Measurements from ENCODE around the gene PSMA2. TPM values are rescaled to one million over a fixed set of nuclear protein-coding genes. Genes with fewer than 3 reads are reported as not detected.

Gene PSMA2
- total and polyA plus RNA-seq, 4 experiments from 2014 or later = 35.6 to 353 (median 144) TPM

DNA sequence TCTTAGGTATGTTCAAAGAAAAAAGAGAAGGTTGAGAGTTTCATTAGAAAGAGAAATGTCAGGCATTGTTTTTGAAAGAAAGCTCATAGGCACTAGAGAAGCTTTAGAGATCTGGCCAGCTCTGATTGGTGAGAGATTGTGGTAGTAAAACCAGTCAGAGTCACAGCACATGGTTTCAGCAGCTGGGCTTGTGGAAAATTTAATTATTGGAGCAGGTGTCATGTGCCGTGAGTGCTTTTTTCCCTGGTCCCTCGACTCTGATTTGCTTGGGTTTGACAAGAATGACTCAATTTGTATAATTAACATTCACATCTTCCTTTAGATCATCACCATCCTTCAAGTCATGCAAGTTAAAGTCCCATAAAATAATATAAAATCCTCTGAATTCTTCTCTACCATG is 35.4 kb upstream of the PSMA2 start:
- H3K27ac ChIP-seq (ENCODE audit: low read depth, low read length) = no peak overlapping the region
- no peaks in the 10 kb centered on the region for H3K36me3 ChIP-seq (ENCODE audit: insufficient read depth, low read length)
- no peaks in the 10 kb centered on the region for H3K9me3 ChIP-seq (ENCODE audit: control insufficient read depth in 1 of 2, low read length in 2 of 2)
- H3K4me3 Mint-ChIP-seq = no peak overlapping the region
- H3K4me3 ChIP-seq (ENCODE audit: low read length in 2 of 2) = no peak overlapping the region
- H3K27me3 Mint-ChIP-seq = peaks cover 0 to 6% of the 10 kb centered on the region in 2 donors
- CTCF ChIA-PET (ENCODE audit: partially characterized antibody) = no interaction called here
- no peaks in the 10 kb centered on the region for H3K36me3 Mint-ChIP-seq
- peaks cover 0 to 3% (median 0%) of the 10 kb centered on the region in 8 donors for H3K9me3 Mint-ChIP-seq
- no peaks in the 10 kb centered on the region for H3K4me1 ChIP-seq (ENCODE audit: insufficient read depth, low read length)
- no peaks in the 10 kb centered on the region for H3K27me3 ChIP-seq (ENCODE audit: insufficient read depth, low read length)
- no peak overlapping the region for H3K27ac Mint-ChIP-seq
- intact Hi-C loops (cut with micrococcal nuclease) = no loop called here
- POLR2A ChIA-PET (ENCODE audit: partially characterized antibody) = no interaction called here
- DNase-seq = no peak
- H3K4me1 Mint-ChIP-seq = no peaks in the 10 kb centered on the region

DNA sequence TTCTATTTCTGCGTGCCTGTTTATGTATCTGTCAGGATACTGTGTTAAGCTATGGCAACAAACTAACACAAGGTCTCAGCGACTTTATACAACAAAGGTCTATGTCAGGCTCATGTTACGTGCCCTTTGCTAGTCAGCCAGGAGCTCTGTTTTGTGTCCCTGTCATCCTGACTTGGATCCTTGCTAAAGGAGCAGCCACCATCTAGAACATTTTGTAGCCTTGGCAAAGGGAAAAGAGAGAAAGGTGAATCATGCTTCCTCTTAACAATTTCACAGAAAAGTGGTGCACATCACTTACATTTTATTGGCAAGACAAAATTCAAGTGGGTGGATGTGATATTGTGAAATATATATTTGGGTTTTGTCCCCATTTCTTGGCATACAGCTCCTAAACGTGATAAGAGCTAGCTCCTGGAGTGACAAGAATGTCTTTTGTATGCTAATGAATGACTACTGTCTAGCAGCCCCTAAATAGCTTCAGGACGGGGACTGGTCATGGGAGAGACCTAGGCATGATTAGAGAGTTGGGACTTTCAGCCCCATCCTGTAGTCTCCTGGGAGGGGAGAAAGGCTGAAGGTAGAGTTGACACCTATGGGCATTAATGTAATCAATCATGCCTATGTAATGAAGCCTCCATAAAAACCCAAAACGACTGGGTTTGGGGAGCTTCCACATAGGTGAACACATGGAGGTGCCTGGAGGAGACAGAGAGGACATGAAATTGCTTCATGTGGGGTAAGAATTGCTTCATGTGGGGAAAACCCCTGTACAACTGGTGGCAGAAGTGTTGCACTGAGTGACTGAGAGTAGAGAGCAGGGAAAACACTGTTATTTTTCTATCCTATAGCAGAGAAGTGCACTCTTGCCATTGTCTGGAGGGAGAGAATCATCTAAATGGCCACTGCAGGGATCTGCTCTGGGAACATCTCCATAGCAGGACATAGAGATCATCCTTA is 33.2 kb upstream of the PSMA2 start:
- CTCF ChIA-PET (ENCODE audit: partially characterized antibody) = interaction anchor here (0.9 kb wide), 1 partner anchor 24 kb away, joined by 3 read pairs; no protein-coding TSS in a partner anchor

DNA sequence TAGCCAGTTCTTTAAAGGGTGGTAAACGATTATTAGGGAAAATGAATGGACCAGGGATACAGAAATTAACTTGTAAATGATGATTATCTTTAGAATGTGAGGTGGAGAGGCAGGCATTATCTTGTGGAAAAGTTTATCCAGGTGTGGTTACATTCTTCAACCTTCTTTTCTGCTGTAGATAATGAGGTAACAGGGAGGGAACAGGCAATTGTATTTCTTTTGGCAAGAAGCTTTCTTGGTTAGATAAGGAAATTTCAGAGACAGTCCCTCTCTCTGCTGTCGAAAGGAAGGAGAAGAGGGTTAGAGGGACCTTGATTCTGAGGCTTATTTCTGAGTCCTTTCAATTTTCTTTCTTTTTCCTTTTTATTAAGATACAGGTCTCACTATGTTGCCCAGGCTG is 32.3 kb upstream of the PSMA2 start:
- H3K36me3 ChIP-seq (ENCODE audit: insufficient read depth, low read length) = no peaks in the 10 kb centered on the region
- CTCF ChIA-PET (ENCODE audit: partially characterized antibody) = interaction anchor here (0.9 kb wide), 1 partner anchor 23 kb away, joined by 3 read pairs; no protein-coding TSS in a partner anchor
- POLR2A ChIA-PET (ENCODE audit: partially characterized antibody) = no interaction called here
- Mint-ChIP-seq H3K36me3 (no peaks in the 10 kb centered on the region), H3K4me1 (no peaks in the 10 kb centered on the region), H3K27ac (no peak overlapping the region), H3K27me3 (peaks cover 8 to 11% of the 10 kb centered on the region in 2 donors), H3K4me3 (no peak overlapping the region), H3K9me3 (peaks cover 0 to 3% (median 0%) of the 10 kb centered on the region in 8 donors)
- H3K4me3 ChIP-seq (ENCODE audit: low read length in 2 of 2) = no peak overlapping the region
- intact Hi-C loops (cut with micrococcal nuclease) = no loop called here
- no peaks in the 10 kb centered on the region for H3K9me3 ChIP-seq (ENCODE audit: control insufficient read depth in 1 of 2, low read length in 2 of 2)
- DNase-seq = no peak
- H3K27me3 ChIP-seq (ENCODE audit: insufficient read depth, low read length) = no peaks in the 10 kb centered on the region
- no peak overlapping the region for H3K27ac ChIP-seq (ENCODE audit: low read depth, low read length)
- no peaks in the 10 kb centered on the region for H3K4me1 ChIP-seq (ENCODE audit: insufficient read depth, low read length)

More for the DNA sequence above, 33.2 kb upstream of the PSMA2 start:
- H3K4me1 Mint-ChIP-seq = no peaks in the 10 kb centered on the region
- intact Hi-C loops (cut with micrococcal nuclease) = no loop called here
- no peaks in the 10 kb centered on the region for H3K4me1 ChIP-seq (ENCODE audit: insufficient read depth, low read length)
- no peaks in the 10 kb centered on the region for H3K36me3 ChIP-seq (ENCODE audit: insufficient read depth, low read length)
- no peak overlapping the region for H3K4me3 ChIP-seq (ENCODE audit: low read length in 2 of 2)
- no peak overlapping the region for H3K4me3 Mint-ChIP-seq
- H3K27ac ChIP-seq (ENCODE audit: low read depth, low read length) = no peak overlapping the region
- H3K27me3 ChIP-seq (ENCODE audit: insufficient read depth, low read length) = no peaks in the 10 kb centered on the region
- no peak overlapping the region for H3K27ac Mint-ChIP-seq
- H3K9me3 ChIP-seq (ENCODE audit: control insufficient read depth in 1 of 2, low read length in 2 of 2) = no peaks in the 10 kb centered on the region
- no peak for DNase-seq
- peaks cover 0 to 2% (median 0%) of the 10 kb centered on the region in 8 donors for H3K9me3 Mint-ChIP-seq
- H3K27me3 Mint-ChIP-seq = peaks cover 7 to 9% of the 10 kb centered on the region in 2 donors
- POLR2A ChIA-PET (ENCODE audit: partially characterized antibody) = no interaction called here
- no peaks in the 10 kb centered on the region for H3K36me3 Mint-ChIP-seq

DNA sequence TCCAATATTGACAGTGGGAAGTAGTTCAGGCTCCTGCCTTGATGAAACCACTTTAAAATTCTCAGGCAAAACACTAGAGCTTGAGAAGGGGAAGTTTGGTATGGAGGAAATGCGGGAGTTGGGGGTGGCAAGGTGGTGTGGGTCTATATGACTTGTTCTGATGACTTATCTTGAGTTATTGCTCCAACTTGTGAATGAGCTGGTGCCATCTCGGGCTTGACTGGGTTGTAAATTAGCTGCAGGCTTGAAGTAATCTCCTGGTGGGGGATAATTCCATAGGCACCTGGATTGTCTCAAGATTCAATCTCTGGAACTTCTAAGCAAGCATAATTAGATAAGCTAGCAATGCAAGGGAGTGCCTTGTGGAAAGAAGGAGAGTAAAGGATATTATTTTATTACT is 29.2 kb upstream of the PSMA2 start:
- Histone ChIP-seq H3K27ac (ENCODE audit: low read depth, low read length) (no peak overlapping the region), H3K9me3 (ENCODE audit: control insufficient read depth in 1 of 2, low read length in 2 of 2) (no peaks in the 10 kb centered on the region), H3K27me3 (ENCODE audit: insufficient read depth, low read length) (no peaks in the 10 kb centered on the region), H3K4me3 (ENCODE audit: low read length in 2 of 2) (no peak overlapping the region), H3K4me1 (ENCODE audit: insufficient read depth, low read length) (no peaks in the 10 kb centered on the region), H3K36me3 (ENCODE audit: insufficient read depth, low read length) (no peaks in the 10 kb centered on the region)
- Mint-ChIP-seq H3K4me3 (no peak overlapping the region), H3K9me3 (peaks cover 0 to 17% (median 9%) of the 10 kb centered on the region in 8 donors), H3K27ac (no peak overlapping the region), H3K36me3 (peaks cover 2 to 3% of the 10 kb centered on the region in 2 donors), H3K4me1 (no peaks in the 10 kb centered on the region), H3K27me3 (peaks cover 10 to 11% of the 10 kb centered on the region in 2 donors)
- intact Hi-C loops (cut with micrococcal nuclease) = no loop called here
- no peak for DNase-seq
- ChIA-PET CTCF (ENCODE audit: partially characterized antibody) (interaction anchor here (1.7 to 2.7 kb wide), 2 partner anchors 10 to 19 kb away, joined by 3 to 7 read pairs; no protein-coding TSS in a partner anchor), POLR2A (ENCODE audit: partially characterized antibody) (no interaction called here)

DNA sequence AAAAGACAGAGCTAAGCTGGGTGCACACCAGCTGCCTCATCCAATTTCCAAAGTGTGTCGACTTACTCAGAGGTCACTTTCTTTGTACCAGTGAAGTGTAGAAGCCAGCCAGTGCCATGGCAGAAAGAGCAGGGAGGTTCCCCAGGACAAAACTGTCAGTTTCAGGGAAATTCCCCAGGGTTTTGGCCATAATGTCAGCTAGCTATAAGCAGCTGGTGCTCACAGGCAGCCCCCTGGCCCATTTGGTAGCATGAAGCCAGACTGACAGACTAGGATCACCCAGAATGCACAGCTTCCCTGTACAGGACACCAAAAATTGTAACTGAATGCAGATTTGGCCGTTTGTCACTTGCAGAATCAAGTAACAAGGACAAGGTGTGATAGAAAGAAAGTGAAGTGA is 28.8 kb upstream of the PSMA2 start:
- Histone ChIP-seq H3K4me3 (ENCODE audit: low read length in 2 of 2) (no peak overlapping the region), H3K27ac (ENCODE audit: low read depth, low read length) (no peak overlapping the region), H3K4me1 (ENCODE audit: insufficient read depth, low read length) (no peaks in the 10 kb centered on the region), H3K36me3 (ENCODE audit: insufficient read depth, low read length) (no peaks in the 10 kb centered on the region), H3K9me3 (ENCODE audit: control insufficient read depth in 1 of 2, low read length in 2 of 2) (no peaks in the 10 kb centered on the region), H3K27me3 (ENCODE audit: insufficient read depth, low read length) (no peaks in the 10 kb centered on the region)
- ChIA-PET CTCF (ENCODE audit: partially characterized antibody) (interaction anchor here (1.7 to 2.7 kb wide), 2 partner anchors 10 to 19 kb away, joined by 3 to 7 read pairs; no protein-coding TSS in a partner anchor), POLR2A (ENCODE audit: partially characterized antibody) (no interaction called here)
- H3K4me1 Mint-ChIP-seq = no peaks in the 10 kb centered on the region
- H3K27me3 Mint-ChIP-seq = peaks cover 10 to 11% of the 10 kb centered on the region in 2 donors
- intact Hi-C loops (cut with micrococcal nuclease) = no loop called here
- H3K27ac Mint-ChIP-seq = no peak overlapping the region
- H3K4me3 Mint-ChIP-seq = no peak overlapping the region
- peaks cover 2 to 3% of the 10 kb centered on the region in 2 donors for H3K36me3 Mint-ChIP-seq
- no peak for DNase-seq
- H3K9me3 Mint-ChIP-seq = peaks cover 0 to 18% (median 10%) of the 10 kb centered on the region in 8 donors

DNA sequence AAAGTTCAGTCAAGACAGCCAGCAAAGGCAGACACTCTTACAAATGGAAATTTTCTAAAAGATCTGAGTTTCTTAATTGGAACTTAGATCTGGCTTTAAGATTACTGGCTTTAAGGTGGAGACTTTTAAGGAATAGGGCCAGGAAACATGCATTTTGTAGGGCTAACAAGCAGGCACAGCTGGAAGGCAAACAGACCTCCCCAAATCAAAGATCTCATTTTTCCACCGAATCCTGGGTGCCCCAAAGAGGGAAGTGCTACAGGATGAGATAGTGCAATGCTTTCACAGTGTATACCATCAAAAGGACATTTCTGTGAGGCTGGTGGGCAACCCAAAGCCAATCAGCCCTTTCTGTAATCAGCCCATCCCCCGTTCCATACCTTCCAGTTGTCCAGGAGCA is 27.6 kb upstream of the PSMA2 start:
- H3K9me3 ChIP-seq (ENCODE audit: control insufficient read depth in 1 of 2, low read length in 2 of 2) = no peaks in the 10 kb centered on the region
- ChIA-PET CTCF (ENCODE audit: partially characterized antibody) (no interaction called here), POLR2A (ENCODE audit: partially characterized antibody) (no interaction called here)
- H3K4me3 ChIP-seq (ENCODE audit: low read length in 2 of 2) = no peak overlapping the region
- no peak overlapping the region for H3K27ac ChIP-seq (ENCODE audit: low read depth, low read length)
- H3K4me1 Mint-ChIP-seq = no peaks in the 10 kb centered on the region
- peaks cover 0 to 22% (median 14%) of the 10 kb centered on the region in 8 donors for H3K9me3 Mint-ChIP-seq
- H3K27me3 ChIP-seq (ENCODE audit: insufficient read depth, low read length) = no peaks in the 10 kb centered on the region
- H3K36me3 ChIP-seq (ENCODE audit: insufficient read depth, low read length) = no peaks in the 10 kb centered on the region
- intact Hi-C loops (cut with micrococcal nuclease) = no loop called here
- peaks cover 6 to 10% of the 10 kb centered on the region in 2 donors for H3K27me3 Mint-ChIP-seq
- H3K36me3 Mint-ChIP-seq = peaks cover 2 to 3% of the 10 kb centered on the region in 2 donors
- DNase-seq = no peak
- no peak overlapping the region for H3K27ac Mint-ChIP-seq
- H3K4me3 Mint-ChIP-seq = no peak overlapping the region
- no peaks in the 10 kb centered on the region for H3K4me1 ChIP-seq (ENCODE audit: insufficient read depth, low read length)

DNA sequence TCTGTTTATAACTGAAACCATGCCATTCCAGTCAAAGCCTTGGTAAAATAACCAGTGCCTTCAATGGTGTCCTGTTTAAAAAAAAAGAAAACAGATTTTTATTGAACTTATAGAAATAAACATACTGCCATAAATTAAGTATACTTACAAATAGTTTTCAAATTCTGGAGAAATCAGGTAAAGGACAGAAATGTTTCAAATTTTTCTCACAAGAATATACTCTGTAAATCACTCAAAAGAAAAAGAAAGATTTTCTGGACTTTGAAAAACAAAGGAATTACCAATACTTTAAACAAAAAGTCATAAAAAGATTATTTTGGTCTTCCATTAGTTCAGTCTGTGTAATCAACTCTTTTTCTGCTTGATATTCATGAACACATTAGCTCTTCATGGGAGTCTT is 24.1 kb upstream of the PSMA2 start:
- no peaks in the 10 kb centered on the region for H3K27me3 ChIP-seq (ENCODE audit: insufficient read depth, low read length)
- Mint-ChIP-seq H3K27me3 (peaks cover 6 to 10% of the 10 kb centered on the region in 2 donors), H3K4me1 (no peaks in the 10 kb centered on the region), H3K27ac (no peak overlapping the region), H3K36me3 (peaks cover 2 to 3% of the 10 kb centered on the region in 2 donors), H3K4me3 (no peak overlapping the region), H3K9me3 (peaks cover 0 to 22% (median 14%) of the 10 kb centered on the region in 8 donors)
- H3K4me1 ChIP-seq (ENCODE audit: insufficient read depth, low read length) = no peaks in the 10 kb centered on the region
- intact Hi-C loops (cut with micrococcal nuclease) = no loop called here
- H3K9me3 ChIP-seq (ENCODE audit: control insufficient read depth in 1 of 2, low read length in 2 of 2) = no peaks in the 10 kb centered on the region
- H3K4me3 ChIP-seq (ENCODE audit: low read length in 2 of 2) = no peak overlapping the region
- H3K36me3 ChIP-seq (ENCODE audit: insufficient read depth, low read length) = no peaks in the 10 kb centered on the region
- no peak overlapping the region for H3K27ac ChIP-seq (ENCODE audit: low read depth, low read length)
- POLR2A ChIA-PET (ENCODE audit: partially characterized antibody) = no interaction called here
- DNase-seq = no peak
- CTCF ChIA-PET (ENCODE audit: partially characterized antibody) = interaction anchor here (0.6 to 1.3 kb wide), 2 partner anchors 15 to 66 kb away, joined by 3 to 5 read pairs; no protein-coding TSS in a partner anchor
